NCI-H128 (cell line): ENCODE results near the gene RHOXF1.
"Not testable (repeated sequence)": the region's sequence is repeated elsewhere in the genome, so short reads cannot be mapped to it uniquely, and the experiment has no call there.

Source experiments
- DNase-seq: peaks from one replicate; lab custom pipeline; 2025; ENCODE audit not compliant: unreplicated experiment; lab: John Stamatoyannopoulos, UW

RHOXF1 gene

GRCh38 chrX:120115438-120115963, at the start of gene RHOXF1:
Gene RHOXF1, minus strand, starts transcription at chrX:120115913. Its CDS starts 51 bp downstream, at chrX:120115862.
- no peak for DNase-seq

- not testable (repeated sequence) for DNase-seq
These were observed 43.4 kb upstream of the RHOXF1 start for GRCh38 chrX:120159086-120159485.

DNA sequence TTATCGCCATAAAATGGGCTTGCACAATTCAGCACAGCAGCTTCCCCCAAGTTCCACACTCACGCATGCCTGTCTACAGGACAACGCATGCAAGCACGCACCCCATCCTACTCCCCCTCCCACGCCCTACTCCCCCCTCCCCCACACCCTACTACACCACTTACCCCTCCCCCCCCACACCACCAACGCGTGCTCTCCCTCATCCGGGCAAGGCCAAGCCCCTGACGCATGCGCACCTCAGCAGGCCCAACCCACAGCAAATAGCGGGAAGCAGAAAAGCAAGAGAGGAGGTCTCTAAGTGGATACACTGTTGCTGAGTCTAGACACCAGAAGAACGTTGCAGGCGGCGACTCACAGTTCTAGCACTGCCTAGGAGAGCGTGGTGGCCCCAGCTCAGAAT, 42.6 kb upstream of the RHOXF1 start, which contains the start of gene RHOXF2:
Gene RHOXF2 (plus strand): TSS at position 301 of the 400 bp plus-strand sequence. CDS start 138 bp downstream, outside the sequence.
- DNase-seq, result not testable (repeated sequence)

DNA sequence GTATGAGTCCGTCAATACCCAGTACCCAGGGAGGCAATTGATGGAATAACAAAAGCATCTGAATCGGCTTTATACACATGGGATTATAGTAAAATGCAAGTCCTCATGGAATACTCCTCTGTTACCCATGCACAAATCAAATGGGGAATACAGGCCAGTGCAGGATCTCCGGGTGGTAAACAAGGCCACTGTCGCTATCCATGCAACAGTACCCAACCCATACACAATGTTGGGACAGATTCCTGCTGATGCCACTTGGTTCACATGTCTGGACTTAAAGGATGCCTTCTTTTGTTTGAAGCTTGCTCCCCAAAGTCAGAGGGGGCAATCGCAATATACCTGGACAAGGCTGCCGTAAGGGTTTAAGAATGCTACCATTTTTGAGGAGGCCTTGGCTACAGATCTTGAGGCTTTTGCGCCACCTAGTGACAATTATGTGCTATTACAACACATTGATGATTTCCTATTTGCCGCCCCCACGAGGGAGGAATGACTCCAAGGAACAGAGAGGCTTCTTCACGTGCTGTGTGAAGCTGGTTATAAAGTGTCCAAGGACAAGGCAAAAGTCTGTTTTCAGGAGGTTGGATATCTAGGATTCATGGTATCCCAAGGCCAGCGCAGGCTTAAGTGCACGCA, 34.5 kb upstream of the RHOXF1 start:
- DNase-seq, result not testable (repeated sequence)

DNA sequence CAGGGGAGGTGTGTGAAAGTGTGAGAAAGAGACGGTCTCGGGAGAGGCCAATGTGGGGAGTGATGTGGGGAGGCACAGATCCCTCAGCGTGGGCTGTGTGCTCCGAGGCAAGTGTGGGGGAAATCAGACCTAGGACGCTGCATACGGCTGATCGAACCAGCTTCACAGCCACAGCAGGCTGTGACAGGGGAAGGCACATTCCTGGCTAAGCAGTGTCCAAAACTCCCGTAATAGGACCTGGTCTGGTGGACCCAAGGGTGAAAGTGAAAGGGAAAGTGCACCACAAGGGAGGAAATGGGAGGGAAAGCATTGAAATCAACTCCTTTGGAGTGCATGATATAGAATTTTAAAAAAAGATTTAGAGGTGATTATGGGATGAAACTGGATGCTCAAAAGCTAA, 31.8 kb upstream of the RHOXF1 start:
- DNase-seq, result no peak

GRCh38 chrX:120146323-120146722, 30.6 kb upstream of the RHOXF1 start:
- DNase-seq, result not testable (repeated sequence)

GRCh38 chrX:120145295-120145925, 29.7 kb upstream of the RHOXF1 start:
- DNase-seq, result no peak

- DNase-seq, result no peak
These were observed 28.6 kb upstream of the RHOXF1 start for GRCh38 chrX:120144178-120144844.

DNA sequence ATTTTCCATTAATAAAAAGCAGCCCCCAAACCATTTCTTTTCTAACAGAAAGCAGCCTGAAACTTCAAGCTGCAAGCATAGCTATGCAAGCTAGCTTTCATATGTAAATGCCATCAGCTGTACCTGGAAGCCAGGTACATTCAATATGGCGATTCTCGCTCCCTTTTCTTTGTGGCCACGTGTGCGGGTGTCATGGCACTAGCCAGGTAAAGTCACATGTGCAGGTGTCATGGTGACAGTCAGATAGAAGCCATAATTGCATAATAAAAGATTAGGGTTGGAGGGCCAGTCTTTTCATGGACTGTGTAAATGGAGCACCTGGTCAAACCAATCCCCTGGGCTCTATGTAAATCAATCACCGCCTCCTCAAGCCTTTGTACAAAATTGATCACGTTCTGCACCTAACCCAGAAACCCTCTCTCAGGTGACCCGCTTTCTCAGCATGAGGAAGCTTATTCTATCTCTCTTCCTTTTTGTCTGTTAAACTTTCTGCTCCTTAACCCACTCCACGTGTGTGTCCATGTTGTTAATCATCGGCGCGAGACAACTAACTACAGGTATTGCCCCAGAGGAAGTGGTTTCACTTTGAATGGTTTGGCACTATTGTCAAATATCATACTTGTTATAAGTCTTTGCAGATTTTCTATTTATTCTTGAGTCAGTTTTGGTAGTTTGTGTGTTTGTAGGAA, 24.7 kb upstream of the RHOXF1 start:
- no peak for DNase-seq

- DNase-seq, result no peak
These were observed 21.7 kb upstream of the RHOXF1 start for GRCh38 chrX:120137439-120137838.

DNA sequence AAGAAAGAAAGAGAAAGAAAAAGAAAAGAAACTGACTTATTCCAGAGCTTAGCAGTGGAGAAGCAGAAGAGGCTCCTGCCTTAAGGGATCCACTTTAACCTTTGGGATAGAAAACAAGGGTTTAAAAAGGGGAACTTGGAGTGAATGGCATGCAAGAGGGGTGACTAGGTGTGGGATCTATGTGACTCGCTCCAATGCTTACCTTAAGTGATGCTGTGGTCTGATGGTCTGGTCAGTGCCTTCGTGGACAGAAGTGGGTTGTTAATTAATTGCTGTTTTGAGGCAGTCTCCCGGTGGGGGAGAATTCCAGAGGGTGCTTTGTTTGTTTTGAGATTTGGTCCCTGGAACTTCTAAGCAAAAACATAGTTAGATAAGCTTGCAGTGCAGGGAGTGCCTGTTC, 21.1 kb upstream of the RHOXF1 start:
- no peak for DNase-seq

GRCh38 chrX:120136128-120136527, 20.4 kb upstream of the RHOXF1 start:
- DNase-seq, result no peak

DNA sequence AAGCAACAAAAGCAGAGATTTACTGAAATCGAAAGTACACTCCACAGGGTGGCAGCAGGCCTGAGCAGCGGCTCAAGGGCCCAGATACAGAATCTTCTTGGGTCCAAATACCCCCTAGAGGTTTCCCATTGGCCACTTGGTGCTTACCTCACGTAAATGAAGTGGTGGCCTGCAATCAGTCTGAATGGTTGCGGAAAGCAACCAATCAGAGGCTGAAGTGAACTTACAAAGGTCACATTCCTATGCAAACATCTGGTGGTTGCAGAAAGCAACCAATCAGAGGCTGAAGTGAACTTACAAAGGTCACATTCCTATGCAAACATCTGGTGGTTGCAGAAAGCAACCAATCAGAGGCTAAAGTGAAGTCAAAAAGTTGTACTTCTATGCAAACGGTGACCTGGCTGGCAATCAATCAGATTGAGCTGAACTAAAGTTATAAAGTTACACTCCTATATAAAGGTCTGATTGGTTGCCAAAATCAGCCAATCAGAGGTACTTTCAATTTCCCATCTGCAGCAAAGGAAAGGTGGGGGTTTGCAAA, 12.7 kb upstream of the RHOXF1 start:
- not testable (repeated sequence) for DNase-seq

GRCh38 chrX:120125444-120125843, 9.7 kb upstream of the RHOXF1 start:
- no peak for DNase-seq

DNA sequence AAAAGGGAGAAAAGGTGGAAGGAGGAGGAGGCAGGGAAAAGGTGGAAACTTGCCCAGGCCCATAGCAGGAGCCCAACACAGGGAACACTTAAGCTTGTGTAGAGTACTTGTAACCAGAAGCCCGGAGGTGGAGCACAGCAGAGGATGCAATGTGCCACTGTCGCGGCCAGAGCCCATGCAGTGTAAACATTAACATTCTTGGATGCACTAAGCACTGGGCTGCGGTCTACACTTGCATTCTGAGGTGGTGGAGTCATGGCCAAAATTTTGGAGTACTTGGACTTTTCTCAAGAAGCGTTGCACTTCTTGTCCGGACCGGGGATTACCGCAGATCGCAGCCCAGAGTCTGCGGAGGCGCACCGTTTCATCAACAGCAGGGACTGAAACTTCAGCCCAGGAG, 4.5 kb upstream of the RHOXF1 start:
- DNase-seq, result no peak

GRCh38 chrX:120111611-120112010, 4.1 kb downstream of the RHOXF1 start:
- DNase-seq, result no peak

GRCh38 chrX:120109378-120109777, 6.3 kb downstream of the RHOXF1 start:
- DNase-seq, result no peak

- not testable (repeated sequence) for DNase-seq
These were observed 11.0 kb downstream of the RHOXF1 start for GRCh38 chrX:120104707-120105106.

GRCh38 chrX:120101057-120101456, 14.7 kb downstream of the RHOXF1 start:
- DNase-seq, result not testable (repeated sequence)

DNA sequence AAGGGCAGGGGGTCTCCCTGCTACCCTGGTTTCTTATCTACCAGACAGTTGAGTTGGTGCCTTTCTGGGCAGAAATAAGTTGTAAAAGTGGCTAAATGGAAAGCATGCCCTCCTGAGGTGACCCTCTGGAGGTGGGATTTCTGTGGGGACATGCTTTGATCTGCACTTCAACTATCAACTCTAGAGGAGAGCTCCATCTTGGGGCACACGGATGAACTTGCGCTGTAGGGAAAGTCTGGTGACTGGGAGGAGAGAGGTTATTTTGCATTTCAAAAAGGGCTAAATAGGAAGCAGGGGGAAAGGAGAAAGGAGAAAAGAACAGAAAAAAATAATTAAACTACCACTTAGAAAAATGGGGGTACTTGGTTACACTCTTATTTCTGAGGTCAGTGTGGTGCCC, 25.5 kb downstream of the RHOXF1 start:
- DNase-seq, result no peak
